Neural cell (in vitro differentiated cells): ENCODE results near the gene SEBOX.

Experiments
- EP300 ChIP-seq: fragments of 450-650 bp; conservative IDR thresholded peaks from 2 replicates; pipeline ENCODE4 v1.6.1; 2014; ENCODE audit warnings: antibody characterized with exemption, mild to moderate bottlenecking, moderate library complexity; ENCODE audit not compliant: poor library complexity, severe bottlenecking
- EZH2 ChIP-seq: fragments of 200-600, 300-800 bp; shearing (Covaris generic), sonication (generic); IDR thresholded peaks from 2 replicates; pipeline ENCODE4 v1.6.1; 2014; ENCODE audit warnings: antibody characterized with exemption, low read length, borderline replicate concordance, mild to moderate bottlenecking; ENCODE audit not compliant: insufficient read depth, poor library complexity, severe bottlenecking
- POLR2AphosphoS5 ChIP-seq: IDR thresholded peaks from 2 replicates; pipeline ENCODE4 v1.6.1; 2012
- RAD21 ChIP-seq: fragments of 450-650 bp; conservative IDR thresholded peaks from 2 replicates; pipeline ENCODE4 v1.6.1; 2014; ENCODE audit warnings: antibody characterized with exemption, mild to moderate bottlenecking, moderate library complexity
- SMC3 ChIP-seq: fragments of 450-650 bp; conservative IDR thresholded peaks from 2 replicates; pipeline ENCODE4 v1.6.1; 2014; ENCODE audit warnings: antibody characterized with exemption, mild to moderate bottlenecking, moderate library complexity; ENCODE audit not compliant: poor library complexity
- TAF1 ChIP-seq: IDR thresholded peaks from 2 replicates; pipeline ENCODE4 v1.6.1; 2012; ENCODE audit warnings: low read depth
- TF ChIP-seq, protein P1 (sequence below): fragments of 450-650 bp; IDR thresholded peaks from 2 replicates; pipeline ENCODE4 v1.5.1; 2014; ENCODE audit warnings: antibody characterized with exemption, mild to moderate bottlenecking, moderate library complexity; ENCODE audit not compliant: poor library complexity, severe bottlenecking

DNA sequence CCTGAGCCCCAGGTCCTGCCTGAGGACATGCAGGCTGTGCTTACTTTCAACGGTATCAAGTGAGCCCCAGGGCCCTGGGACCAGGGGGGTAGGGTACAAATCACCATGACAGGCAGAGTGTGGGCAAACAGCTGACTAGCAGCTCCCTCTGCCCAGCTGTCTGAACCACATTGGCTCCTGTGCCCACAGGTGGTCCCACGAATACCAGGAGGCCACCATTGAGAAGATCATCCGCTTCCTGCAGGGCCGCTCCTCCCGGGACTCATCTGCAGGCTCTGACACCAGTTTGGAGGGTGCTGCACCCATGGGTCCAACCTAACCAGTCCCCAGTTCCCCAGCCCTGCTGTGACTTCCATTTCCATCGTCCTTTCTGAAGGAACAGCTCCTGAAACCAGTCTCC is 31.0 kb upstream of the SEBOX start:
- TF ChIP-seq, protein P1, sequence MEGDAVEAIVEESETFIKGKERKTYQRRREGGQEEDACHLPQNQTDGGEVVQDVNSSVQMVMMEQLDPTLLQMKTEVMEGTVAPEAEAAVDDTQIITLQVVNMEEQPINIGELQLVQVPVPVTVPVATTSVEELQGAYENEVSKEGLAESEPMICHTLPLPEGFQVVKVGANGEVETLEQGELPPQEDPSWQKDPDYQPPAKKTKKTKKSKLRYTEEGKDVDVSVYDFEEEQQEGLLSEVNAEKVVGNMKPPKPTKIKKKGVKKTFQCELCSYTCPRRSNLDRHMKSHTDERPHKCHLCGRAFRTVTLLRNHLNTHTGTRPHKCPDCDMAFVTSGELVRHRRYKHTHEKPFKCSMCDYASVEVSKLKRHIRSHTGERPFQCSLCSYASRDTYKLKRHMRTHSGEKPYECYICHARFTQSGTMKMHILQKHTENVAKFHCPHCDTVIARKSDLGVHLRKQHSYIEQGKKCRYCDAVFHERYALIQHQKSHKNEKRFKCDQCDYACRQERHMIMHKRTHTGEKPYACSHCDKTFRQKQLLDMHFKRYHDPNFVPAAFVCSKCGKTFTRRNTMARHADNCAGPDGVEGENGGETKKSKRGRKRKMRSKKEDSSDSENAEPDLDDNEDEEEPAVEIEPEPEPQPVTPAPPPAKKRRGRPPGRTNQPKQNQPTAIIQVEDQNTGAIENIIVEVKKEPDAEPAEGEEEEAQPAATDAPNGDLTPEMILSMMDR = no peak
- TF ChIP-seq EP300 (no peak), EZH2 (no peak), POLR2AphosphoS5 (no peak), TAF1 (no peak), RAD21 (no peak), SMC3 (no peak)
